HepG2 (cell line): ENCODE data around the gene DNAJC5. TPM values are rescaled to one million over a fixed set of nuclear protein-coding genes. Genes with fewer than 3 reads are reported as not detected.

ENCODE experiments used
- ATF7 ChIP-seq, 2 experiments: fragments of 450-650 bp in 1 of 2; sonication (generic) in 1 of 2; formaldehyde crosslinking in 1 of 2; IDR thresholded peaks; 2 replicates each; pipeline versions ENCODE4 v1.4.0 to v1.6.1; 2016 to 2020; ENCODE audit warnings: antibody characterized with exemption in 1 of 2, mild to moderate bottlenecking in 1 of 2, missing genetic modification reagents in 1 of 2
- FOXK1 ChIP-seq: sonication (generic); formaldehyde crosslinking; IDR thresholded peaks from 2 replicates; pipeline ENCODE4 v1.4.0; 2020; ENCODE audit warnings: low read depth, missing genetic modification reagents, borderline replicate concordance
- GATAD2A ChIP-seq: IDR thresholded peaks from 2 replicates; pipeline ENCODE4 v1.6.1; 2016
- NRL ChIP-seq: sonication (generic); formaldehyde crosslinking; IDR thresholded peaks from 2 replicates; pipeline ENCODE4 v1.5.0; 2020; ENCODE audit warnings: missing genetic modification reagents, mild to moderate bottlenecking, moderate library complexity, borderline replicate concordance
- POLR2AphosphoS5 ChIP-seq: IDR thresholded peaks from 2 replicates; pipeline ENCODE4 v1.6.1; 2012; ENCODE audit warnings: low read depth, low read length
- SATB2 ChIP-seq: sonication (generic); formaldehyde crosslinking; IDR thresholded peaks from 2 replicates; pipeline ENCODE4 v1.5.0; 2020; ENCODE audit warnings: missing genetic modification reagents
- SP1 ChIP-seq, 2 experiments: fragments of 450-650 bp in 1 of 2; sonication (generic) in 1 of 2; formaldehyde crosslinking in 1 of 2; IDR thresholded peaks; 2 replicates each; pipeline versions ENCODE4 v1.4.0 to v1.6.1; 2016 to 2020; ENCODE audit warnings: missing genetic modification reagents in 1 of 2
- TAF1 ChIP-seq: sonication (generic); formaldehyde crosslinking; IDR thresholded peaks from 2 replicates; pipeline ENCODE4 v1.4.0; 2020; ENCODE audit warnings: missing genetic modification reagents
- TGIF2 ChIP-seq: IDR thresholded peaks from 2 replicates; pipeline ENCODE4 v1.6.1; 2016; ENCODE audit warnings: control low read depth, missing compliant biosample characterization
- ZBTB20 ChIP-seq: sonication (generic); formaldehyde crosslinking; IDR thresholded peaks from 2 replicates; pipeline ENCODE4 v1.8.1; 2023; ENCODE audit warnings: missing genetic modification reagents, low read depth, mild to moderate bottlenecking, borderline replicate concordance
- ZNF552 ChIP-seq: sonication (generic); formaldehyde crosslinking; IDR thresholded peaks from 2 replicates; pipeline ENCODE4 v1.9.0; 2022; ENCODE audit warnings: missing genetic modification reagents, mild to moderate bottlenecking, borderline replicate concordance
- ZNF749 ChIP-seq: sonication (generic); formaldehyde crosslinking; IDR thresholded peaks from 2 replicates; pipeline ENCODE4 v1.8.0; 2022; ENCODE audit warnings: mild to moderate bottlenecking, missing genetic modification reagents, moderate library complexity, borderline replicate concordance
- ZNF777 ChIP-seq: sonication (generic); formaldehyde crosslinking; IDR thresholded peaks from 2 replicates; pipeline ENCODE4 v1.4.0; 2020; ENCODE audit warnings: missing genetic modification reagents
- polyA plus RNA-seq, 8 experiments: library from polyadenylated mRNA; depleted of rRNA in 3 of 8; stranded (reverse) in 7 of 8; unstranded in 1 of 8; fragments of >200 nt; fragmentation: Illumina TruSeq in 4 of 8; extraction: Trizol in 4 of 8; gene quantifications; 2 replicates each; pipeline versions ENCODE4 v1.2.1 to v1.2.3, GENCODE V29; 2011 to 2016; ENCODE audit warnings: low read depth in 4 of 8, missing spikeins in 1 of 8, mixed read lengths in 1 of 8; ENCODE audit not compliant: insufficient read depth in 1 of 8
- total RNA-seq, 5 experiments: library from RNA; depleted of rRNA; stranded (reverse); fragments of >200 nt; fragmentation: Illumina TruSeq; extraction: Trizol; gene quantifications; 2 replicates each; pipeline ENCODE4 v1.2.3, GENCODE V29; 2016; ENCODE audit warnings: low read depth in 1 of 5
- TF ChIP-seq, protein P1 (sequence below): sonication (generic); formaldehyde crosslinking; IDR thresholded peaks from one replicate; pipeline ENCODE4 v1.5.1; 2020; ENCODE audit warnings: mild to moderate bottlenecking, missing genetic modification reagents; ENCODE audit errors: not compliant biosample characterization
- TF ChIP-seq, protein P2 (sequence below): IDR thresholded peaks from 2 replicates; pipeline ENCODE4 v1.6.1; 2016; ENCODE audit warnings: control low read depth
- TF ChIP-seq, protein P3 (sequence below): sonication (generic); formaldehyde crosslinking; IDR thresholded peaks from 2 replicates; pipeline ENCODE4 v1.8.1; 2023; ENCODE audit warnings: mild to moderate bottlenecking, moderate library complexity, missing genetic modification reagents

Gene DNAJC5
- total and polyA plus RNA-seq, 2 of the 13 experiments (the other 11 are each of a cell fraction or from before 2014, with no cell fraction given) = 42.8 to 64.5 TPM

DNA sequence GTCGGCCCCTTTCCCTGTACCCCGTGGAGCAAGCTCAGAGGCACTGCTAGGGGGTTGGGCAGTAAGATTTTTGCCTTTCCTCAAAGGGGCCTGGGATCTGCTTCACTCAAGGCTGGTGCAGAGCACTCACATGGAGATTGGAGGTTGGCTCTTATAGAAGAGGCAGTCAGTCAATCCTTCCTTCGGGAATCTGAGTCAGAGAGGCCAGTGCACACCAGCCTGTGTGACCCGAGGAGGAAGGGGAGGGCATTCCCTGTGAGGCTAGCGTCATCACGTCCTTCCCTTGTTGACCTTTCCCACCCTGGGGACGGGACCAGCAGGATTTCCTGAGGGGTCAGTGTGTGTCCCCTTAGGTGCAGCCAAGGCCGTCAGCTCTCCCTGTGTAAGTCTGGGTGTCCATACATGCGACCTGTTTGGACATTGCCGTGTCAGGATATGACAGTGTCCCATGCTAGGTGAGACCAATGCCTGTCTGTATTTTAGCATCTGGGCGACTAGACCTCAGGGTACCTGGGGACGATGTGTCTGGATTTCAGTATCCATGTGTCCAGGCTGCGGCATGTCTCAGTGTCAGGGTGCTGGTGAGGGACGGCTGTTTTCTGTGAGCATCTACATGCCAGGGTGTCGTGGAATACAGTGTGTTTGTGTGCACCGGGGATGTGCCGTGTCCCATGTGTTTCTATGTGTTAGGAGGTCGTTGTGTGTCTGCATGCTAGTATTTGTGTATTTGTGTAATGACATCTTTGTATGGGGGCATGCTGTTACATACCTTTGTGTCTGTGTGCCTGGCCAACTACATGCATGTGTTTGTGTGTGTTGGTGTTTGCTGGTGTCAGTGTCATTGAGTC, 77.6 kb downstream of the DNAJC5 start (continued):
- TF ChIP-seq, protein P1, sequence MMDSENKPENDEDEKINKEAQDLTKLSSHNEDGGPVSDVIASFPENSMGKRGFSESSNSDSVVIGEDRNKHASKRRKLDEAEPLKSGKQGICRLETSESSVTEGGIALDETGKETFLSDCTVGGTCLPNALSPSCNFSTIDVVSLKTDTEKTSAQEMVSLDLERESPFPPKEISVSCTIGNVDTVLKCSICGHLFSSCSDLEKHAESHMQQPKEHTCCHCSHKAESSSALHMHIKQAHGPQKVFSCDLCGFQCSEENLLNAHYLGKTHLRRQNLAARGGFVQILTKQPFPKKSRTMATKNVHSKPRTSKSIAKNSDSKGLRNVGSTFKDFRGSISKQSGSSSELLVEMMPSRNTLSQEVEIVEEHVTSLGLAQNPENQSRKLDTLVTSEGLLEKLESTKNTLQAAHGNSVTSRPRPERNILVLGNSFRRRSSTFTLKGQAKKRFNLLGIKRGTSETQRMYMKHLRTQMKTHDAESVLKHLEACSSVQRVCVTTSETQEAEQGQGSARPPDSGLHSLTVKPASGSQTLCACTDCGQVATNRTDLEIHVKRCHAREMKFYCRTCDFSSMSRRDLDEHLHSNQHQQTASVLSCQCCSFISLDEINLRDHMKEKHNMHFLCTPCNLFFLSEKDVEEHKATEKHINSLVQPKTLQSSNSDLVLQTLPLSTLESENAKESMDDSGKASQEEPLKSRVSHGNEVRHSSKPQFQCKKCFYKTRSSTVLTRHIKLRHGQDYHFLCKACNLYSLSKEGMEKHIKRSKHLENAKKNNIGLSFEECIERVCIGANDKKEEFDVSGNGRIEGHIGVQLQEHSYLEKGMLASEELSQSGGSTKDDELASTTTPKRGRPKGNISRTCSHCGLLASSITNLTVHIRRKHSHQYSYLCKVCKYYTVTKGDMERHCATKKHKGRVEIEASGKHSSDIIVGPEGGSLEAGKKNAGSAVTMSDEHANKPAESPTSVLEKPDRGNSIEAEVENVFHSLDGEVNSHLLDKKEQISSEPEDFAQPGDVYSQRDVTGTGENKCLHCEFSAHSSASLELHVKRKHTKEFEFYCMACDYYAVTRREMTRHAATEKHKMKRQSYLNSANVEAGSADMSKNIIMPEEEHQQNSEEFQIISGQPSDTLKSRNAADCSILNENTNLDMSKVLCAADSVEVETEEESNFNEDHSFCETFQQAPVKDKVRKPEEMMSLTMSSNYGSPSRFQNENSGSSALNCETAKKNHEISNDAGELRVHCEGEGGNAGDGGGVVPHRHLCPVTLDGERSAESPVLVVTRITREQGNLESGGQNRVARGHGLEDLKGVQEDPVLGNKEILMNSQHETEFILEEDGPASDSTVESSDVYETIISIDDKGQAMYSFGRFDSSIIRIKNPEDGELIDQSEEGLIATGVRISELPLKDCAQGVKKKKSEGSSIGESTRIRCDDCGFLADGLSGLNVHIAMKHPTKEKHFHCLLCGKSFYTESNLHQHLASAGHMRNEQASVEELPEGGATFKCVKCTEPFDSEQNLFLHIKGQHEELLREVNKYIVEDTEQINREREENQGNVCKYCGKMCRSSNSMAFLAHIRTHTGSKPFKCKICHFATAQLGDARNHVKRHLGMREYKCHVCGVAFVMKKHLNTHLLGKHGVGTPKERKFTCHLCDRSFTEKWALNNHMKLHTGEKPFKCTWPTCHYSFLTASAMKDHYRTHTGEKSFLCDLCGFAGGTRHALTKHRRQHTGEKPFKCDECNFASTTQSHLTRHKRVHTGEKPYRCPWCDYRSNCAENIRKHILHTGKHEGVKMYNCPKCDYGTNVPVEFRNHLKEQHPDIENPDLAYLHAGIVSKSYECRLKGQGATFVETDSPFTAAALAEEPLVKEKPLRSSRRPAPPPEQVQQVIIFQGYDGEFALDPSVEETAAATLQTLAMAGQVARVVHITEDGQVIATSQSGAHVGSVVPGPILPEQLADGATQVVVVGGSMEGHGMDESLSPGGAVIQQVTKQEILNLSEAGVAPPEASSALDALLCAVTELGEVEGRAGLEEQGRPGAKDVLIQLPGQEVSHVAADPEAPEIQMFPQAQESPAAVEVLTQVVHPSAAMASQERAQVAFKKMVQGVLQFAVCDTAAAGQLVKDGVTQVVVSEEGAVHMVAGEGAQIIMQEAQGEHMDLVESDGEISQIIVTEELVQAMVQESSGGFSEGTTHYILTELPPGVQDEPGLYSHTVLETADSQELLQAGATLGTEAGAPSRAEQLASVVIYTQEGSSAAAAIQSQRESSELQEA (CRISPR knock-in tag) = peak; percentile 61
- TF ChIP-seq TGIF2 = peak; percentile 62; the same call in 1 of the 2 replicates
- TF ChIP-seq ZNF749 = no peak
- peak; percentile 37; the same call in 1 of the 2 replicates for TF ChIP-seq GATAD2A (CRISPR knock-in tag)
- peak; percentile 29; the same call in 1 of the 2 replicates for TF ChIP-seq SP1 (IDR thresholded peaks at IDR 0.05)
- TF ChIP-seq SP1 (CRISPR knock-in tag; IDR thresholded peaks at IDR 0.05) = 0 out of 2 replicates have a peak, but pooled peaks have one; percentile 11
- no peak for TF ChIP-seq SATB2 (CRISPR knock-in tag)
- peak; percentile 28; the same call in 1 of the 2 replicates for TF ChIP-seq TAF1 (CRISPR knock-in tag)
- TF ChIP-seq ZBTB20 (CRISPR knock-in tag) = peak; percentile 63; the same call in 1 of the 2 replicates
- TF ChIP-seq, protein P2, sequence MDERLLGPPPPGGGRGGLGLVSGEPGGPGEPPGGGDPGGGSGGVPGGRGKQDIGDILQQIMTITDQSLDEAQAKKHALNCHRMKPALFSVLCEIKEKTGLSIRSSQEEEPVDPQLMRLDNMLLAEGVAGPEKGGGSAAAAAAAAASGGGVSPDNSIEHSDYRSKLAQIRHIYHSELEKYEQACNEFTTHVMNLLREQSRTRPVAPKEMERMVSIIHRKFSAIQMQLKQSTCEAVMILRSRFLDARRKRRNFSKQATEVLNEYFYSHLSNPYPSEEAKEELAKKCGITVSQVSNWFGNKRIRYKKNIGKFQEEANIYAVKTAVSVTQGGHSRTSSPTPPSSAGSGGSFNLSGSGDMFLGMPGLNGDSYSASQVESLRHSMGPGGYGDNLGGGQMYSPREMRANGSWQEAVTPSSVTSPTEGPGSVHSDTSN (CRISPR knock-in tag) = 0 out of 2 replicates have a peak, but pooled peaks have one; percentile 12
- peak; percentile 83; the same call in 1 of the 2 replicates for TF ChIP-seq NRL (CRISPR knock-in tag)
- TF ChIP-seq ATF7 (IDR thresholded peaks at IDR 0.05) = no peak
- TF ChIP-seq ATF7 (CRISPR knock-in tag; IDR thresholded peaks at IDR 0.05) = 0 out of 2 replicates have a peak, but pooled peaks have one; percentile 13
- TF ChIP-seq, protein P3, sequence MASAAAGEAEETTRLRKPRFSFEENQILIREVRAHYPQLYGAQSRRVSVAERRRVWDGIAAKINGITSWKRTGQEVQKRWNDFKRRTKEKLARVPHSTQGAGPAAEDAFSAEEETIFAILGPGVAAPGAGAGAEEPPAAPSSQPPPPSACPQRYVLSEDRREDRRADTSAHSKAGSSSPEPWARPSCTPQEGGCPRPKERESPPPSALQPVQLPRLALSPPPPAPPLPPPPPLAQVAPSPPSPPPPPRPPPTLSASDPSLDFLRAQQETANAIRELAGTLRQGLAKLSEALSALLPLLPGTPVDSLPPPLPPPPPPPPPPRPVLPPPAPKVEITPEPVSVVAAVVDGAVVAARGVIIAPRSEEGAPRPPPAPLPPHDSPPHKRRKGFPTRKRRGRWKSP (CRISPR knock-in tag) = no peak
- TF ChIP-seq ZNF777 (CRISPR knock-in tag) = 0 out of 2 replicates have a peak, but pooled peaks have one; percentile 25
- peak; percentile 5; the same call in 1 of the 2 replicates for TF ChIP-seq POLR2AphosphoS5
- peak; percentile 58; the same call in 1 of the 2 replicates for TF ChIP-seq FOXK1
- TF ChIP-seq ZNF552 (CRISPR knock-in tag) = 0 out of 2 replicates have a peak, but pooled peaks have one; percentile 64
